Naive thymus-derived CD8-positive, alpha-beta T cell (primary cell): Measurements from ENCODE around the gene DMWD. TPM values are rescaled to one million over a fixed set of nuclear protein-coding genes. Genes with fewer than 3 reads are reported as not detected.

Experiments used
- ATAC-seq, 2 donors: fragments of 150-1000 bp; cut with Tn5 transposase in 1 of 2; sonication (Bioruptor Pico), chemical (Tn5 transposase) in 1 of 2; 1 replicate in 1 of 2; 2 replicates in 1 of 2; pipeline ENCODE4 v1.10.0; 2021; ENCODE audit warnings: mild to moderate bottlenecking in 2 of 2, moderate library complexity in 2 of 2
- POLR2A ChIA-PET: fragments of 350-600 bp; sonication (Branson Sonifier 250); formaldehyde crosslinking; loops from one replicate; lab custom pipeline; 2021; ENCODE audit warnings: antibody characterized with exemption; lab: Charles Lee
- DNase-seq, 10 donors: peaks; one replicate each; pipeline versions ENCODE4 v3.0.0 to v3.0.0-alpha.2; 2020 to 2022
- H3K27ac Mint-ChIP-seq, 10 donors: one replicate each; pipeline ENCODE4 v1.8.0; 2020 to 2022; ENCODE audit warnings: mild to moderate bottlenecking in 10 of 10, mixed read lengths in 10 of 10, moderate library complexity in 4 of 10, inconsistent platforms in 1 of 10
- H3K27me3 Mint-ChIP-seq, 5 donors: one replicate each; pipeline ENCODE4 v1.8.0; 2021 to 2022; ENCODE audit warnings: mixed read lengths in 5 of 5
- H3K36me3 Mint-ChIP-seq, 3 donors: one replicate each; pipeline ENCODE4 v1.8.0; 2020 to 2022; ENCODE audit warnings: mixed read lengths in 3 of 3, mild to moderate bottlenecking in 2 of 3, inconsistent platforms in 1 of 3
- H3K4me1 Mint-ChIP-seq, 4 donors: one replicate each; pipeline ENCODE4 v1.8.0; 2021 to 2022; ENCODE audit warnings: mixed read lengths in 4 of 4
- H3K4me3 Mint-ChIP-seq, 10 donors: one replicate each; pipeline ENCODE4 v1.8.0; 2020 to 2022; ENCODE audit warnings: mild to moderate bottlenecking in 10 of 10, mixed read lengths in 10 of 10, moderate library complexity in 6 of 10, inconsistent platforms in 1 of 10
- H3K9me3 Mint-ChIP-seq, 9 donors: one replicate each; pipeline ENCODE4 v1.8.0; 2020 to 2022; ENCODE audit warnings: mixed read lengths in 9 of 9, mild to moderate bottlenecking in 3 of 9, inconsistent platforms in 1 of 9, moderate library complexity in 1 of 9
- polyA plus RNA-seq, 3 donors: library from polyadenylated mRNA; unstranded; fragments of 300-500 nt; fragmentation: Illumina TruSeq; gene quantifications; one replicate each; pipeline ENCODE4 v1.2.3, GENCODE V29; 2021
- total RNA-seq, 8 experiments: library from RNA in 2 of 8; stranded (reverse) in 2 of 8; gene quantifications; one replicate each; pipeline ENCODE4 v1.2.3 and lab custom pipeline; 2021 to 2026

DMWD gene
- total and polyA plus RNA-seq, 5 experiments from 2014 or later, result 8.0 to 54.1 (median 16.5) TPM

GRCh38 chr19:45794627-45795026 is 2.0 kb upstream of the DMWD start:
- Mint-ChIP-seq H3K4me1 (peaks cover 31 to 41% (median 40%) of the 10 kb centered on the region in 4 donors), H3K36me3 (peaks cover 0 to 14% (median 4%) of the 10 kb centered on the region in 3 donors), H3K4me3 (peak overlapping the region in 4 of 10 donors; percentile 4 to 48 (median 24)), H3K27me3 (peaks cover 16 to 56% (median 30%) of the 10 kb centered on the region in 5 donors), H3K9me3 (no peaks in the 10 kb centered on the region), H3K27ac (peak overlapping the region in 4 of 10 donors; percentile 54 to 95 (median 74))
- DNase-seq (no peak), ATAC-seq (no peak)
- POLR2A ChIA-PET, result interaction anchor here (0.6 to 5.6 kb wide), 3 partner anchors 14 to 109 kb away, joined by 4 to 60 read pairs (median 7); partner anchors contain the start of gene SIX5

GRCh38 chr19:45793876-45794275 is 1.2 kb upstream of the DMWD start:
- Mint-ChIP-seq H3K36me3 (peaks cover 6 to 22% (median 11%) of the 10 kb centered on the region in 3 donors), H3K9me3 (no peaks in the 10 kb centered on the region), H3K27me3 (peaks cover 12 to 54% (median 32%) of the 10 kb centered on the region in 5 donors), H3K27ac (peak overlapping the region in 9 of 10 donors; percentile 48 to 95 (median 75)), H3K4me1 (peaks cover 30 to 38% (median 36%) of the 10 kb centered on the region in 4 donors), H3K4me3 (peak overlapping the region in 8 of 10 donors; percentile 29 to 94 (median 78))
- ATAC-seq (no peak), DNase-seq (no peak)
- POLR2A ChIA-PET, result interaction anchor here (0.7 to 5.6 kb wide), 2 partner anchors 25 to 70 kb away, joined by 6 to 60 read pairs; partner anchors contain the start of gene SIX5

- H3K27ac Mint-ChIP-seq, result peak overlapping the region; percentile 40 to 95 (median 89)
- ATAC-seq (no peak), DNase-seq (no peak)
- POLR2A ChIA-PET, result interaction anchor here (0.7 to 5.6 kb wide), 7 partner anchors 11 to 211 kb away, joined by 3 to 60 read pairs (median 3); partner anchors contain the start of genes DMPK, FOXA3 and SIX5
- peaks cover 7 to 29% (median 15%) of the 10 kb centered on the region in 3 donors for H3K36me3 Mint-ChIP-seq
- H3K9me3 Mint-ChIP-seq, result no peaks in the 10 kb centered on the region
- peaks cover 11 to 56% (median 35%) of the 10 kb centered on the region in 5 donors for H3K27me3 Mint-ChIP-seq
- H3K4me1 Mint-ChIP-seq, result peaks cover 31 to 39% (median 36%) of the 10 kb centered on the region in 4 donors
- H3K4me3 Mint-ChIP-seq, result peak overlapping the region; percentile 76 to 94 (median 85)
Observed at GRCh38 chr19:45793178-45793564, 526 bp upstream of the DMWD start.

GRCh38 chr19:45791744-45792469 is 738 bp downstream of the DMWD start:
- H3K36me3 Mint-ChIP-seq, result peaks cover 7 to 42% (median 27%) of the 10 kb centered on the region in 3 donors
- peaks cover 34 to 45% (median 37%) of the 10 kb centered on the region in 4 donors for H3K4me1 Mint-ChIP-seq
- DNase-seq (peak in 1 of 10 donors; percentile 19), ATAC-seq (peak in 1 of 2 donors; percentile 20)
- H3K4me3 Mint-ChIP-seq, result peak overlapping the region; percentile 79 to 93 (median 90)
- no peaks in the 10 kb centered on the region for H3K9me3 Mint-ChIP-seq
- peaks cover 9 to 57% (median 32%) of the 10 kb centered on the region in 5 donors for H3K27me3 Mint-ChIP-seq
- peak overlapping the region; percentile 45 to 91 (median 84) for H3K27ac Mint-ChIP-seq
- POLR2A ChIA-PET, result interaction anchor here (0.7 to 5.6 kb wide), 10 partner anchors 10 to 293 kb away, joined by 3 to 60 read pairs (median 4); partner anchors contain the start of genes DMPK and SIX5

GRCh38 chr19:45790942-45791341 is 1.7 kb downstream of the DMWD start:
- peak overlapping the region in 6 of 10 donors; percentile 17 to 84 (median 49) for H3K27ac Mint-ChIP-seq

GRCh38 chr19:45789035-45789786 is 3.4 kb downstream of the DMWD start:
- peaks cover 32 to 45% (median 34%) of the 10 kb centered on the region in 4 donors for H3K4me1 Mint-ChIP-seq
- POLR2A ChIA-PET, result interaction anchor here (0.5 to 5.6 kb wide), 4 partner anchors 11 to 97 kb away, joined by 3 to 60 read pairs (median 4); partner anchors contain the start of genes IRF2BP1 and SIX5
- H3K4me3 Mint-ChIP-seq, result no peak overlapping the region
- peak overlapping the region in 1 of 10 donors; percentile 57 for H3K27ac Mint-ChIP-seq
- ATAC-seq, result no peak
- H3K36me3 Mint-ChIP-seq, result peaks cover 7 to 48% (median 38%) of the 10 kb centered on the region in 3 donors
- no peaks in the 10 kb centered on the region for H3K9me3 Mint-ChIP-seq
- peaks cover 5 to 40% (median 11%) of the 10 kb centered on the region in 5 donors for H3K27me3 Mint-ChIP-seq
- no peak for DNase-seq

More at GRCh38 chr19:45790942-45791341, 1.7 kb downstream of the DMWD start:
- peaks cover 7 to 48% (median 35%) of the 10 kb centered on the region in 3 donors for H3K36me3 Mint-ChIP-seq
- POLR2A ChIA-PET, result interaction anchor here (1.1 to 5.6 kb wide), 3 partner anchors 9 to 22 kb away, joined by 3 to 60 read pairs (median 7); partner anchors contain the start of genes DMPK and SIX5
- peak in 5 of 10 donors; percentile 13 to 58 (median 55) for DNase-seq
- ATAC-seq, result peak in 1 of 2 donors; percentile 19
- peaks cover 34 to 45% (median 37%) of the 10 kb centered on the region in 4 donors for H3K4me1 Mint-ChIP-seq
- H3K27me3 Mint-ChIP-seq, result peaks cover 9 to 53% (median 25%) of the 10 kb centered on the region in 5 donors
- no peaks in the 10 kb centered on the region for H3K9me3 Mint-ChIP-seq
- H3K4me3 Mint-ChIP-seq, result peak overlapping the region; percentile 79 to 93 (median 90)

- Mint-ChIP-seq H3K4me1 (peaks cover 12 to 23% (median 17%) of the 10 kb centered on the region in 4 donors), H3K36me3 (peaks cover 7 to 53% (median 38%) of the 10 kb centered on the region in 3 donors), H3K9me3 (no peaks in the 10 kb centered on the region), H3K27me3 (peaks cover 3 to 38% (median 8%) of the 10 kb centered on the region in 5 donors), H3K27ac (no peak overlapping the region), H3K4me3 (no peak overlapping the region)
- DNase-seq (no peak), ATAC-seq (no peak)
- POLR2A ChIA-PET, result no interaction called here
Observed at GRCh38 chr19:45786533-45786894, 6.1 kb downstream of the DMWD start.

GRCh38 chr19:45785781-45786532 is 6.7 kb downstream of the DMWD start:
- H3K27me3 Mint-ChIP-seq, result peaks cover 5 to 44% (median 11%) of the 10 kb centered on the region in 5 donors
- peaks cover 6 to 20% (median 13%) of the 10 kb centered on the region in 4 donors for H3K4me1 Mint-ChIP-seq
- no peak overlapping the region for H3K27ac Mint-ChIP-seq
- DNase-seq, result no peak
- no peak overlapping the region for H3K4me3 Mint-ChIP-seq
- H3K36me3 Mint-ChIP-seq, result peaks cover 7 to 53% (median 38%) of the 10 kb centered on the region in 3 donors
- H3K9me3 Mint-ChIP-seq, result no peaks in the 10 kb centered on the region
- POLR2A ChIA-PET, result no interaction called here
- ATAC-seq, result no peak

- no peaks in the 10 kb centered on the region for H3K9me3 Mint-ChIP-seq
- H3K4me1 Mint-ChIP-seq, result peaks cover 2 to 20% (median 11%) of the 10 kb centered on the region in 4 donors
- peaks cover 7 to 45% (median 38%) of the 10 kb centered on the region in 3 donors for H3K36me3 Mint-ChIP-seq
- ATAC-seq (no peak), DNase-seq (no peak)
- H3K4me3 Mint-ChIP-seq, result no peak overlapping the region
- peaks cover 9 to 53% (median 16%) of the 10 kb centered on the region in 5 donors for H3K27me3 Mint-ChIP-seq
- POLR2A ChIA-PET, result interaction anchor here (1.6 kb wide), 1 partner anchor 15 kb away, joined by 8 read pairs; the partner anchor contains the start of gene SIX5
- H3K27ac Mint-ChIP-seq, result no peak overlapping the region
Observed at GRCh38 chr19:45785097-45785496, 7.5 kb downstream of the DMWD start.

- H3K4me3 Mint-ChIP-seq, result no peak overlapping the region
- peaks cover 4 to 40% (median 29%) of the 10 kb centered on the region in 3 donors for H3K36me3 Mint-ChIP-seq
- H3K27ac Mint-ChIP-seq, result no peak overlapping the region
- peaks cover 13 to 60% (median 26%) of the 10 kb centered on the region in 5 donors for H3K27me3 Mint-ChIP-seq
- DNase-seq, result no peak
- ATAC-seq, result no peak
- peaks cover 11 to 30% (median 18%) of the 10 kb centered on the region in 4 donors for H3K4me1 Mint-ChIP-seq
- no peaks in the 10 kb centered on the region for H3K9me3 Mint-ChIP-seq
- POLR2A ChIA-PET, result interaction anchor here (0.6 to 1.6 kb wide), 2 partner anchors 14 to 273 kb away, joined by 3 to 8 read pairs; partner anchors contain the start of gene SIX5
Observed at GRCh38 chr19:45784096-45784495, 8.5 kb downstream of the DMWD start.
